Measurements from ENCODE around the gene UBE3C. TPM values are rescaled to one million over a fixed set of nuclear protein-coding genes. Genes with fewer than 3 reads are reported as not detected.

UBE3C gene
- total RNA-seq, 2 donors from 2014 or later = 46.1 to 55.4 TPM

DNA sequence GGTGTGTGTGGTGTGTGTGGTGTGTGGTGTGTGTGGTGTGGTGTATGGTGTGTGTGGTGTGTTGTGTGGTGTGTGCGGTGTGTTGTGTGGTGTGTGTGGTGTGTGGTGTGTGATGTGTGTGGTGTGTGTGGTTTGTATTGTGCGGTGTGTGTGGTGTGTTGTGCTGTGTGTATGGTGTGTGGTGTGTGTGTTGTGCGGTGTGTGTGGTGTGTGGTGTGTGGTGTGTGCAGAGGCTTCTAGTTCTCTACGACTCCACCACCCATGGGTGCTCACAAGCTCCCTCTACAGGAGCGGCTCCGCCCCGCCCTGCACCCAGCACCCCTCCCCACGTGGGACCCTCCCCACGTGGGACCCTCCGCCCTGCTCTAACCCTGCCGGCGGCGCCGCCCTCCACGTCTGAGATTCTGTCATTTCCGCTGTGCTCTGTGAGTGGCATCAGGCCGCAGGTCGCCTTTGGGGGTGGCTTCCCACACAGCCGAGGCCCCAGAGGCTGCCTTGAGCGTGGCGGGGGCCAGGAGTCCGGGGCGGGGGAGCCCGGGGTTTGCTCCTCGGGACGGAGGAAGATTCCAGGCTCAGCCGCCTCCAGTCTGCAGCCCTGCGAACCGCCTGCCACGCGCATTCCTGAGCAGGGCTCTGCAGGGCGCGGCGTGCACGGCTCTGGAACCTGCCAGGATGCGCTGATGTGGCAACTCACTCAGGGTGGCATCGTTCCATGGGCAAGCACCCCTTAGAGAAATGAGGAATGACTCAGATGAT is 161.1 kb downstream of the UBE3C start:
- peak; percentile 24 to 25 for ATAC-seq
- no peak for DNase-seq
- intact Hi-C loops (cut with DNase I) = no loop called here

DNA sequence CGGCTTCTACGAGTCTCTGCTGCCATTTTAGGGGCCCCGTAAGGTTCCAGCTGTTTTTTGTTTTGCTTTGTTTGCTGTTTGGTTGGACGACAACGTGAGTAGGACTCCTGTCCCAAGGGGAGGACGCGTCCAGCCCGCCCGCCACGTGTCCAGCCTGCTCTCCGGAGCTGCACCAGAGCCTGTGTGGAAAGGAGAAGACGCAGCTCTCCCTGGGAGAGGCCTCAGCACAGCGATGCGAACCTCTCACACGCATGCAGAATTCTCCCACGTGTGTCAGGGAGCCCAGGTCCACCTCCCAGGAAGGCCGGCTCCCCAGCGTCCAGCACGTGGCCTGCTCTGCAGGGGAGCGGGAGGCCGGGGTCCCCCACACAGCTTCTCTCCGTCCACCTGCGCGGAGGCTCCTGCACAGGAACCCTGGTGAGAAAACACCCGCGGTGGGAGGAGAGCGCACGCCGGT is 161.7 kb downstream of the UBE3C start:
- ATAC-seq (peak in 1 of 2 donors; percentile 40), DNase-seq (no peak)
- intact Hi-C loops (cut with DNase I) = no loop called here

DNA sequence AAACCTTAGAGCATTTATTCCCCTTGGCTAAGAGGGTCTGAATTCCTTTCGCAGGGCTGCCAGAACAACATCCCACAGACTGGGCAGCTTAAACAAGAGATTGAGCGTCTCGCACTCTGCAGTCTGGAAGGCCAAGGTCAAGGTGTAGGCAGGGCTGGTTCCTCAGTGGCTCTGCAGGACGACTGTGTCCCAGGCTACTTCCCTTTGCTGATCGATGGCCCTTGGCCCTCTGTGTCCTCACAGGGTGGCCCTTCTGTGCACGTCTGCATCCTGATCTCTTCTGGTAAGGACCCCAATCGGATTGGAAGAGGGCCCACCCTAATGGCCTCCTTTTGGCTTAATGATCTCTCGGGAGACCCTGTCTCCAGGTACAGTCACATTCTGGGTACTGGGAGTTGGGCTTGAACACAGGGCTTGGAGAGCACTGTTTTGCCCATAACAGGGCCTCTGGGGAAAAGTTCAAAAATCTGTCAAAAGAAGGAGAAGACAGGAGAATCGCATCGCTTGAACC is 162.9 kb downstream of the UBE3C start:
- DNase-seq = no peak
- intact Hi-C loops (cut with DNase I) = no loop called here
- ATAC-seq = no peak

DNA sequence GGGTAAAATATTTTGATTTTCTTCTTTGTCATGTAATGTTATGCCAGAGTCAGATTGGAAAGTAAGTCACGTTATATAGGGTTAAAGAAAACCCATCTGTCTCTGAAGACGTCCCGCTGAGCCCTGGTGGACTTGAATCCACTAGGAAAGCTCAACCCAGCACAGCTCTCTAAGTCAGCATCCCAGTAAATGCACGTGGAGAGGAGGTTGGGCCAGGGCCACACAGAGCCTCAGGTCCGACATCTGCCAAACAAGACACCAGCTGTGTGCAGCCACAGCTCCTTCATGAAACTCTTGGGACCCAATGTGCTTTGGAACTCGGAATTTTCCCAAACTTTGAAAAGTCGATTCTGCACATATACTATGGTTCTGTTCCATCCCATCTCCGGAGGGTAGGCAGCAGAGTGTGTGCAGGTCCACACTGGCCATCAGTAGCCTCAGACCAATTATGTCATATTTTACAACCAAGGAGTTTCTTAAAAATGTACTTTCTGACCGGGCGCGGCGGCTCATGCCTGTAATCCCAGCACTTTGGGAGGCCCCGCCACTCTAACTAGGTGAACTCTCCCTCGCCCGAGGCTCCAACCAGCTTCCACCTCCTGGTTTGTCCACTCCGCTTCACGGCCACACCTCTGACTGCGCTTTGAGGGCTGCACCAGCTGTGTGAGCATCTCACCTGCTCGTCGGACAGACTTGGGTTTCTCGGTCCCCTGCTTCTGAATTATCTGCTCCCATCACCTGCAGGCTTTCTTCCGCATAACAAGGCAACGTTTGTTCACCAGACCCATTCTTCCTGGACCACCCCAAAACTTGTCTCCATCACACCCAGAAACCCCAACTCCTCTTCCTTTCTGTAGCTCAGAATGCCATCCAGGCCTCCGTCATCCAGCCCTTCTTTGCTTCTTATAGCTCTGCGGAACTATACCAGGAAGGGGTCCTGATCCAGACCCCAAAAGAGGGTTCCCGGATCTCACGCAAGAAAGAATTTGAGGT is 168.4 kb downstream of the UBE3C start:
- DNase-seq (no peak), ATAC-seq (no peak)
- intact Hi-C loops (cut with DNase I) = no loop called here

DNA sequence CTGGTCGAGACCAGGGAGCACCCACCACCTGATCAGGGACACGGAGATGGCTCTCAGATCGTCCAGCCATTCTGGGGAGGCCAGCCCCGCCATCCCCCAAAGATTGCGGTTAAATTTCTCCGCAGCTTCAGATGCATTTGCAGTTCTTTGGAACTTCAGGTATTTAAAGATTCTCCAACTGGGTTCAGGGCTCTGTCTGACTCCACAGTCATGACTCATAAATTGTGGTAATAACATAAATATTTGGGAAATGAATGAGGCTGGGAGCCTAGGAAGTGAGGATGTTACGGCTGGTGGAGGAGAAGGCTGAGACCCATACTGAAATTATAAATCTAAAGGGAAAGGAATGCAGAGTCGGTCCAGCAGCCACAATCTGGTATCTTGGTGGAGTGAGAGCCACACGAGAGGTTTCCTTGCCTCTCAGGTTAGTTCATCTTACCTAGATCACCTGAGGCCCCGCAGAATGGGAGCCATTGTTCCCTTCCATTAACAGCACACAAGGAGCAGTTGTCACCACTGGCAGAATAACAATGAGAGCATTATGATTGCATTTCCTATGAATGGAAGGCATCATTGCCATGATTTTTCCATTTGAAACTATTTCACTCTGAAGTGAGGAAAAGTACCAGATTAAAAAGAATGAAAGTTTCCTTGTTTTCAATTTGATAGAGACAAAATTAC is 171.4 kb downstream of the UBE3C start:
- DNase-seq (no peak), ATAC-seq (peak in 1 of 2 donors; percentile 84)
- intact Hi-C loops (cut with DNase I) = no loop called here

DNA sequence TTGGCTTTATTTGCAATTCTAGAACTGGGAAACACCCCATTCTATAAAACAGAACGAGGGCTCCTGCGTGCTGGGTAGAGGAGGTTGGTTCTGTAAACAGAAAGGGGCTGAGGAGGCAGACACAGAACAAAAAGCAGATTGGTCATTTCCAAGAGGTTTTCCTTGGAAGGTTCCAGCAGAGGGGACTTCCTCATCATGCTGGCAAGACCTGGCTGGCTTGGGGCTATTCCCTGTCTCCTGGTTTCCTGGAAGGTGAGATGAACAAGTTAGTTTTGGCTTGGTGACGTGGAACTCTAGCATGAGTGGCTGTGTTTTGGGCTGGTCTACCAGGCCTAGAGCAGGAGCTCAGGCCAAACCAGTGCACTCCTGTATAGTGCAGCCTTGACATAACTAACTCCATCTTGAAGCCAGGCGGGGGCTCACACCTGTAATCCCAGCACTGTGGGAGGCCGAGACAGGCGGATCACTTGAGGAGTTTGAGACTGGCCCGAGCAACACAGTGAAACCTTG is 172.0 kb downstream of the UBE3C start:
- no peak for DNase-seq

DNA sequence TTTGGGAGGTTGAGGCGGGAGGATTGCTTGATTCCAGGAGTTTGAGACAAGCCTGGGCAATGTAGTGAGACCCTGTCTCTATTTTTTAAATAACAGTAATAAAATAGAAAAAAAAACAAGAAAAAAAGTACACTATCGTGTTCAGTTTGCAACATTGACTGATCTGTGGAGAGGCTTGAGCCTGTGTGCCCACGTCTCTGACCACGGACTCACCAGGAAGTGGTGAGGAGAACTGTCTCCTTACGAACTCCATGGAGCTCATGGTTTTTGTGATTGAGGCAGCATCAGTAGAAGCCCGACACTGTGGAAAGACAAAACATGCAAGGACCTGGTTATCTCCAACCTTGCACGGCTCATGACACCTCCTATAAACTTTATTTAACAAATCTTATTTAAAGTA is 174.2 kb downstream of the UBE3C start:
- no peak for DNase-seq
- ATAC-seq = no peak
- intact Hi-C loops (cut with DNase I) = no loop called here

More for the DNA sequence above, 172.0 kb downstream of the UBE3C start:
- intact Hi-C loops (cut with DNase I) = no loop called here
- peak in 1 of 2 donors; percentile 19 for ATAC-seq

DNA sequence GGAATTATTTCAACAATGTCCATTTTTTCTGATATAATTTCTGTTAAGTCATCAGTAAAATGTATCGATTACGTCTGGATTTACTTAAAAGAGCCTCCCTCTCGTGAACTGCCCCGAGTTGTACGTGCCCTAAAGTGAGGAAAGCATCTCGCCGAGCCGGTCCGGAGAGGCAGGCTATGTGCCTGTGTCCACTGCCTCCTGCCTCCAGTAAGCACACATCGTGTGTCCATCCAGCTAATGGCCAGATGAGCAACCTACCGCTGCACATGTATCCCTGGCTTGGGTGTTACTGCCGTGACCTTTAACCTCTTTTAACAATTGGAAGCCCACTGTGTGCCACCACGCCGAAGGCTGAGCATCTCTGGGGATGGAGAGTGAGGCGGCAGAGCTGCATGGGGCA is 174.9 kb downstream of the UBE3C start:
- no peak for ATAC-seq
- DNase-seq = no peak
- intact Hi-C loops (cut with DNase I) = no loop called here

DNA sequence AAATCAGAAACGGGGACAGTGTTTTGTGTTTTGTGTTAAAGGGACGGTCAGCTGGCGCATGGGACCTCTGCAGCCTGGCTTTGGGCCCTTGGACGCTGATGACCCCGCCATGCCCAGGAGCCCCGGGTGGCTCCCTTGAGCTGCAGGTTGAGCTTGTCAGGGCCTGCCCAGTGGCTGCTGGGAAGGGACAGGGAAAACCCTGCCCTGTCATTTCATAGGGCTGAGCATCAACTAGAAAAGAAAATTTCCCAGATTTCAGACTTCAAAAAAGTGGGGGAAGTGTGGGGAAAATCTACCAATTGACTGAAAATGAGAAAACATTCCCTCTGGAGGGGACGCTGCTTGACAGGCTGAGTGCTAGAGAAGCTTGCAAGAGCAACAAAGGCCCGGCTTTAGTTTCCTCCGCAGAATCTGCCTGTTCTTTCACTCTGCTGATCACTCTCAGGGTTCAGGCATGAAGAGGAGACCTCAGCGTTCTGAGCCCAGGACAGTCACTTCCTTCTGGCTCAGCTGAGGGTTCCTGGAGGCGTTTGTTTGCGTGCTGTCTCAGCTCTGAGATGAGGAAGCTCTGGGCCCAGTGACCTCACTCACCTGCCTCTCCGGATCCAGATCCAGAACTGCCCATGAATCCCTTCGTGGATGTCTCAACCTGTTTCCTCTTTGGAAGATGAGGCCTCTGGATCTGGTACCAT is 179.4 kb downstream of the UBE3C start:
- no peak for DNase-seq
- intact Hi-C loops (cut with DNase I) = no loop called here
- peak in 1 of 2 donors; percentile 66 for ATAC-seq

Other genes with a start within 250 kb of the UBE3C start
- gene LMBR1, start 245.7 kb upstream of the UBE3C start, total RNA-seq = 10 to 100 TPM; 39.4 to 45.2 TPM
- gene NOM1, start 189.2 kb upstream of the UBE3C start, total RNA-seq = 1 to 10 TPM; 8.9 to 9.4 TPM
- not detected for gene MNX1, start 128.3 kb upstream of the UBE3C start, total RNA-seq
- gene DNAJB6, start 198.1 kb downstream of the UBE3C start, total RNA-seq = 100 to 1,000 TPM; 158 to 159 TPM